Head of caudate nucleus (tissue), 42 donors: Measurements from ENCODE around the gene RAB38.

Source experiments
- DNase-seq, 42 donors: peaks; one replicate each; pipeline versions ENCODE4 v3.0.0 to v3.0.0-alpha.2; 2020 to 2021; ENCODE audit warnings: mixed read lengths in 7 of 42
- intact Hi-C: fragments of 100-400 bp; cut with DNase I; formaldehyde crosslinking; loops from one replicate; pipeline ENCODE4 v1.15.0; 2022

RAB38 gene

GRCh38 chr11:88114486-88115045 is 60.7 kb downstream of the RAB38 start:
- DNase-seq: no peak
- intact Hi-C loops: no loop called here

DNA sequence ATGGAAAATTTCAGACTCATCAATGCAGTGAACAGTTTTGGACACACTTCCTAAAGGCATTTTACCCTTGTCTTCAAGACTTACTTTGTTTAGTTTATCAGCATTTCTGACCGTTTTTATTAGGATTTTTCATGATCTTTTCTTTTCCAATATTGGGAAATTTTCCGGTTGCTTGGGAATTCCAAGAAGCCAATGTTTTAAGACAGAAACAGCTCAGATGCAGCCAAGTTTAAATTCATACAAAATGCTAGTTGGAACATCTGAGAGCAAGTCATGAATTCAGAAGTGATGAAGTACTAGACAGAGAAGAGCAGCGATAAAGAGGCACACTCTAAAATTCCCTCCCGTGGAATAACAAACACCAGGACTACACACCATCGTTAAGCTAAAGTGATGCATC is 68.6 kb downstream of the RAB38 start:
- DNase-seq: no peak
- intact Hi-C loops: no loop called here

DNA sequence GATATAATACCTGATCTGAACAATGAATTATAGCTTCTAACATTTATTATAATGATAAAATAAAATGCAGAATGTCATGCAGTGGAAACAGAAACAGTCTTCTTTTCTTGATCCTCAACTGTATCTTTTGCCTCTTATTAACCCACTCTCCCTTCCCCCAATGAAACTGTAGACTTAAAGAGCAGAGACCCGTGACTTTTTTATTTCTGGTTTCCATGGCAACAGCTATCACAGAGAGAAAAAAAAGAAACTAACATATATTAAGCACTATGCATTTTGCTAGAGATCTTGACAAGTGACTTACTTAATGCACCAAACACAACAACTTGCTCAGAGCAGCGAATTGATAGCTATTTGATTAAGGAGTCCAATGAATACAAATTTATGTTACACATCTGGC is 69.3 kb downstream of the RAB38 start:
- intact Hi-C loops: no loop called here
- no peak for DNase-seq

DNA sequence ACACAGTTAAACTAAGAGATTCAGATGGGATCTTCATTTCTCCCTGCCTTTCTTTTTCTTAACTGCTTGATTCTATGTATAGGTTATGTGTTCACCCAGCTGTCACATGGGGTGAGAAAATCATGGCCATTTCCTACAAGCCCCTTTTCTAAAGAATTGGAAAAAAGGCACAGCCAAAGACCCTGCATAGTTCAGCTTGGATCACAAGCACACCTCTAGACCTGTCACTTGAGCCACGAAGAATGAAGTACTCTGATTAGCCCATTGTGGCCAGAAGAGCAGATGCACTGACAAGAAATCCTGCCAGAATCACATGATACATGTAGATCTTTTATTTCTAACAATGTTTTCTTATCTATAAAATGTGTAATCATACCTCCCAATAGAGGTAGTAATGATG is 69.7 kb downstream of the RAB38 start:
- intact Hi-C loops: no loop called here

GRCh38 chr11:88104408-88104807 is 70.8 kb downstream of the RAB38 start:
- intact Hi-C loops: no loop called here
- no peak for DNase-seq

More for the DNA sequence above, 69.7 kb downstream of the RAB38 start:
- DNase-seq: no peak

DNA sequence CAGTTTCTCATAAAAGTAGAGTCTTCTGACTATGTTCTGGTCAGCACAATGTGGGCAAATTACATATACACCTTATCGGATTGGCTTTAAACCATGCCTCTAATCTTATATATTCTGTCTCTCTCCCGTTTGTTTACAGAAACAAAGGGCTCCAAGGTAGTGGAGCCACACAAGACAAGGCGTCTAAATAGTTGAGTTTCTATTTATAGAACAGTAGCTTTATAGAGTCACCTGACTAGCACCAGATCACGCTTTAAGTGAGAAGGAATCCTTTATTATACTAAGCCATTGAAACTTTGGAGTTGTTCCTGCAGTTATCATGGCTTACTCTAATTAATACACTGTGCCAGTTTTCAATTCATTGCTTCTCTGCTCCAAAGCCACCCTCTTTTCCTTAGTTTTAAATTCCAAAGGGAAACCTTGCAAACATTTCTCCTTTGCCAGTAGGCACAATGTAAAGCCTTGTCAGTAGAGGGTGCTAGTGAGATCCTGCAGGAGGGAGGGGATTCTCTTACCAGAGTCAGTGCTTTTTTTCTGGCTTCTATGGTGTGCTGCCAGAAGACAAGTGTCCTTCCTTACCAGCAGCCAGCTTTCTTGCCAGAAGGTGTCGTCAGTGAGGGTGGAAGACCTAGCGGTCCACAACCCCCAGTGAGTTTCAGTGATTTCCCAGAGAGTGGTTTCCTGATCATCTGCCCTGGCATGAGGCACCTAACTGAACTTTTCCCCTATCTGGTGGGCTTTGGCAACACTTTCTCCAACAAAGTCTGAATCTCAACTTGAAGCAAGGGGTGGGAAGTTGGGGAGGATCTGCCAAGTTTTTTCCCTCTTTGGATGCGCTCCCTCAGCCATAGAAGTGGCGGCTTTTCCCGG is 71.7 kb downstream of the RAB38 start:
- intact Hi-C loops: no loop called here
- DNase-seq: peak in 5 of 42 donors; percentile 1 to 8 (median 5)

DNA sequence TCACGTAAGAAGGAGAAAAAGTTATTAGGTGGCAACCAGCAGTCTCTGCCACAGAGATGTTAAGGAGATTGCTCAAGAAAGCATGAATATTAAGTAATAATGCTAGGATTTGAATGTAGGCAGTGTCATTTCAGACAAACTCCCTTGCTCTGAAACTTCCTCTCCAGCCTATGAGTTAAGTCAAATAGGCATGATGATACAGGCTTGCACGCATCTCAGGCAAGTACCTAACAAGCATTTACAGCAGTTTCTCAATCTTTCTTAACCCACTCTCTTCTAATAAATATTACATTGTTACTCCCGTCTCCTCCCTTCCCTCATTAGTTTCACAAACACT is 72.7 kb downstream of the RAB38 start:
- no peak for DNase-seq
- intact Hi-C loops: no loop called here

DNA sequence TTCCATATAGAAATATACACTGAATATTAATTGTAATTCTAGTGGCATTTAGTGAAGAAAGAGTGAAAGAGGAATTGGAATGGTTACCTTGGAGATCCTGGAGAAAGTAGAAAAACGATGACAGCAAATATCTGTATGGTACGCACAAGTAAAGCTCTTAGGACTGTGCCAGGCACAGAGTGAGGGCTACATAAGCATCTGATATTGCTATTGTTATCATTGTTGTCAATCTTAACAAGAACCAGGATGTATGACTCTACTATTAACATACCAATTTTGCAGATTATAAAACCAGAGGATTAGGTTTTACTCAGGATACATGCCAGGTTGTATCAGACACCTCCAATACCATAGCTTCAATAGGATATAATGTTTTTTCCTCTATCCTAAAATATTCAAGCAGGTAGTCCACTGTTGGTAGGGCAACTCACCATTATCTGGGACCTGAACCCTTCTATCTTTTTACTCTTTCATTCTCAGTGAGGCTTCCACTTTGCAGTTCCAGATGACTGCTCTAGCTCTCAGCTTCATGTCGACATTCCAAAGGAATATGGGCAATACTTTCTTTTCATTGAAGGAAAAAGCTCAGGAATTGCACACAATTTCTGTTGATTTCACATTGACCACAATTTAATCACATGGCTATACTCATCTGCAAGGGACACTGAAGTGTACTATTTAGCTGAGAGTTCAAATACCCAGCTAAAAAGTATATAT is 73.2 kb downstream of the RAB38 start:
- DNase-seq: no peak
- intact Hi-C loops: no loop called here

GRCh38 chr11:88100151-88100550 is 75.1 kb downstream of the RAB38 start:
- intact Hi-C loops: no loop called here
- no peak for DNase-seq

GRCh38 chr11:88098289-88098688 is 77.0 kb downstream of the RAB38 start:
- DNase-seq: no peak
- intact Hi-C loops: no loop called here

DNA sequence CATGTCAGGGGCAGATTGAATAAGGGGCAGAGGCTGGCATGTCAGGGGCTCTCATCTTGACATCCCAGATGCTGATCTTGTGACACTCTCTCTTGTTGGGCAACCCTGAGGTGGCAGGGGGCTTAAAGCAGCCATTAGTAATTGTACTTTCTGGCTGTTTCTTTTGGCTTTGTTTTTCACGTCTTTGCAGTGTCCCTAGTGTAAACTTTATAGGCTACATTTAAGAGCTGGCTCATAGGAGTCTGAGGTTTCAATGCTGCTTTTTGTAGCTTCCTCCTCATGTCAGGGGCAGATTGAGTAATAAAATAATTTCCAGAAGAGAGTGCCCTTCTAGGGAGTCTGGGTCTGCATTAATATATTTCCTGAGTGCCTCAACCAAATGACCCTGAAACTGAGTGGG is 86.1 kb downstream of the RAB38 start:
- DNase-seq: no peak
- intact Hi-C loops: no loop called here

DNA sequence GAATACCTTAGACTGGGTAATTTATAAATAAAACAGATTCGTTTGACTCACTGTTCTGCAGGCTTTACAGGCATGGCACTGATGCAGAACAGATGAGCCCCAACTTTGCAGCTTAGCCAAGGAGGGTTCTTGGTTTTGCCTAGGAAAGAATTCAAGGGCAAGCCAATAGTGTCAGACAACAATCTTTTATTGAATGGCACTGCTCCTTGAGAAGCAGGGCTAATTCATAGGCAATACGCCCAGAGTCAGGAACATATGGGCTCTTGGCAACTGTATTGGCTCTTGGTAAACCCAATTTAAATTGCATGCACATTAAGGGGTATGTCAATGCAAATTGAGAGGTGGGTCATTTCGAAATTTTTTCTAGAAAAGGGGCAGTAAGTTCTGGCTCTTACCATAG is 87.9 kb downstream of the RAB38 start:
- intact Hi-C loops: no loop called here
- no peak for DNase-seq

DNA sequence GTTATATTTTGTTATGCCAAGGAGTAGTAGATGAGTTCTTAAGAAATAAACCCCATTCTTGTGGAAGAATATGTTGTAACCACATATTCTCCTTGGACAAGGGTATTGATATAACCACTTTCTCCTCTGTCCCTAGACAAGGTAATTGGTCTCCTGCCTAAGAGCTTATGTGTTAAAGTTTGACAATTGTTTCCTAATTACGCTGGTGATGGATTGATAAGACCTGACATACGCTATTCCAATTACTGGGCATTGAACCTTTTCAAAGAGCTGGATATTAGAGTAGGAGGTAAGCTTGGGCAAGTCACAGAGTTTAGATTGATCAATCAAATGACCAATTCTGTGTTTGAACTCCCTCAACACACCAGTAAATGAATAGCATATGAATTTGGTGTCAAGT is 88.9 kb downstream of the RAB38 start:
- intact Hi-C loops: no loop called here
- DNase-seq: no peak

DNA sequence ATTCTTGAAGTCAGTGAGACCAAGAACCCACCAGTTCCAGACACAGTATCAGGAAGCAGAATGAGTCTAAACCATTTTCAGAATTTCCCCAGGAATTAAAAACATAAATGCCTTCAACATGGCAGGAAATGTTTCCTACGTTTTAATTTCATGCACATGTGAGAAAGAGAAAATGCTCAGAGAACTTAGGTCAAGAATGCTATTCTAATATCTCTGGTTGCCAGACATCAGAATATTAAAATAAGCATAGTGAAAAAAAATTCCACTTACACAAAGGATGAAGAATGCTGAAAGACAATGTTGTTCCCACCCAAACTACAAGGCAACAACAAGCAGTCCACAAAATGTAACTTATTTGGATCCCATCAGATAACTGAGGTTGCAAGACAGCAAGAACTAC is 104.8 kb downstream of the RAB38 start:
- DNase-seq: no peak
- intact Hi-C loops: no loop called here

DNA sequence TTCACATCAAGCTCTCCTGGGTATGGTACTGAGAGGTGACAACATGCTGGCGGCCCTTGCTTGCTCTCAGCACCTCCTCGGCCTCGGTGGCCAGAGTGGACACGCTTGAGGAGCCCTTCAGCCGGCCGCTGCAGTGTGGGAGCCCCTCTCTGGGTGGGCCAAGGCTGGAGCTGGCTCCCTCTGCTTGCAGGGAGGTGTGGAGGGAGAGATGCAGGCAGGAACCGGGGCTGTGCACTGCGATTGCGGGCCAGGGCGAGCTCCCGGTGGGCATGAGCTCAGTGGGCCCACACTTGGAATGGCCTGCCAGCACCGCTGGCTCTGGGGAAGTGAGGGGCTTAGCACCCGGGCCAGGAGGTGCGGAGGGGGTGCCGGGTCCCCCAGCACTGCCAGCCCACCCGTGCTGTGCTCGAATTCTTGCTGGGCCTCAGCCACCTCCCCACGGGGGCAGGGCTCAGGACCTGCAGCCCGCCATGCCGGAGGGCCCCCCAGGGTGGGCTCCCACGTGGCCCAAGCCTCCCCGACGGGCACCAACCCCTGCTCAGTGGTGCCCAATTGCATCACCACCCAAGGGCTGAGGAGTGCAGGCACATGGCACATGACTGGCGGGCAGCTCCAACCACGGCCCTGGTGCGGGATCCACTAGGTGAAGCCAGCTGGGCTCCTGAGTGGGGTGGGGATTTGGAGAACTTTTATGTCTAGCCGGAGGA is 106.2 kb downstream of the RAB38 start:
- DNase-seq: no peak

DNA sequence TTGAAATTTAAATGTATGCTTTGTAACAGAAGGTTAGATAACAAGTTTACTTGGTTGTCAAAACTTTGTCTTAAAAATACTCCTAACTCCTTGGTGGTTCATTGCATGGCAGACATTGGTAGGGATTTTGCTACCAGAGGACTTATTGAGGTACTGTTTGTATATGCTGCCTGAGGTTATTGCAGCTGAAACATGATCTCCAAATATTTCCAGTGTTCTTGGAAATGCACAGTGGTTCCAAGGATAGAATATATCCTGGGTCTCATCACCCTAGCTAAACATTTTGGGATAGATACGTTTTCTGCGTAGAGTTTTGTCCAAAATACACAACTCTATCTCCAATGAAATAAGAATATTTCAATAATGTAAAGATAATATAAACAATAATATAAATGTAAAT is 109.2 kb downstream of the RAB38 start:
- intact Hi-C loops: no loop called here

More for the DNA sequence above, 106.2 kb downstream of the RAB38 start:
- intact Hi-C loops: no loop called here

DNA sequence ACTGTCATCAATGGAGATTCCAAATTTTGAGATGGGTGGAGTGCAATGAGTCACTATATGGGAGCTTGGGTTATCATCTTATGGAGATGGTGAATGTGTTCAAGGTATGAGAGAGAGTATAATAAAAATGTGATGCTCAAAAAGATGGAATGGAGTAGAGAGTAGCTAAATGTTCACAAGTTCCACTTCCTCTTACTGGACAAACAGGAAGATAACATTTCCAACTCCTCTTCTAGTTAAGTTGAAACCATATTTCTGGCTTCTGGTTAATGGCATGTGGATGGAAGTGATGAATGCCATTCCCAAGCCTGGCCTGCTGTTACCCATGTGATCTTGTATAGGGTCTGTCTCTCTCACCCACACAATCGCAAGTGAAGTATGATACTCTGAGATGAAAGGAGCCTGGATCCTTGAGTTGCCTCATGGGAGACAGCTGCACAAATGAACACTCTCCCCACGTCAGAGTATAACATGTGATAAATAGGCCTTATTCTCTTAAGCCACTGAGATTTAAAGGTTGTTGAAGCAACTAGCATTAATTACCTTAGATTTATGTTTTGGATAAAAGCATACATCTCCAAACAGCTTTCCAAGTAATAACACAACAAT is 111.0 kb downstream of the RAB38 start:
- no peak for DNase-seq
- intact Hi-C loops: no loop called here

More for the DNA sequence above, 109.2 kb downstream of the RAB38 start:
- DNase-seq: no peak
